HCT116 (cell line): ENCODE measurements around the gene RNU6-9. TPM values are rescaled to one million over a fixed set of nuclear protein-coding genes. Genes with fewer than 3 reads are reported as not detected.
A peak's percentile ranks its signal among the peaks of the same experiment; 100 is the strongest.

Experiments used
- ATAC-seq: fragments of 200-7000 bp; cut with Tn5 transposase; 2 replicates; pipeline ENCODE4 v1.9.1; 2020; ENCODE audit warnings: mild to moderate bottlenecking, moderate library complexity
- BruUV-seq: library from RNA; stranded (reverse); fragments of 400-500 nt; replicated peaks from 2 replicates; lab custom pipeline; 2021; lab: Mats Ljungman, UMichigan
- CTCF ChIA-PET: fragments of 300-600 bp; sonication (Branson Sonifier 250); formaldehyde crosslinking; loops from one replicate; lab custom pipeline; 2021; ENCODE audit warnings: antibody characterized with exemption; lab: Charles Lee
- POLR2A ChIA-PET: fragments of 300-600, 350-600 bp; sonication (Branson Sonifier 250); formaldehyde crosslinking; loops from one replicate; lab custom pipeline; 2021; ENCODE audit warnings: antibody characterized with exemption; lab: Charles Lee
- RAD21 ChIA-PET, 2 experiments: fragments of 300-600 bp; sonication (Branson Sonifier 250); formaldehyde crosslinking; loops; one replicate each; lab custom pipeline; 2023; ENCODE audit warnings: low total read pairs in 2 of 2; ENCODE audit not compliant: uncharacterized antibody in 2 of 2, unreplicated experiment in 2 of 2, low non-redundant PET in 1 of 2; lab: Charles Lee
- DNase-seq: peaks from one replicate; pipeline ENCODE4 v3.0.0-alpha.2; 2010; ENCODE audit warnings: low read depth, low spot score
- H2AFZ ChIP-seq: fragments of 200-600 bp; shearing (Covaris generic), sonication (generic); 2 replicates; pipeline ENCODE4 v1.6.1; 2017; ENCODE audit warnings: low read depth, mixed run types, mixed read lengths, antibody characterized with exemption, low read length; ENCODE audit not compliant: poor library complexity, severe bottlenecking
- H3K27ac ChIP-seq: 2 replicates; pipeline ENCODE4 v1.5.1; 2012; ENCODE audit warnings: low read depth, low read length
- H3K27me3 ChIP-seq: fragments of 200-600 bp; sonication (generic); 2 replicates; pipeline ENCODE4 v1.6.1; 2016; ENCODE audit warnings: mixed run types, low read length, mixed read lengths; ENCODE audit not compliant: insufficient read depth
- H3K36me3 ChIP-seq, 2 experiments: fragments of 200-500 bp in 1 of 2; fragments of 200-600 bp in 1 of 2; sonication (Bioruptor generic) in 1 of 2; sonication (generic) in 1 of 2; 2 replicates each; pipeline versions ENCODE4 v1.5.1 to v1.6.1; 2014 to 2016; ENCODE audit warnings: low read length in 2 of 2, inconsistent platforms in 1 of 2, mixed read lengths in 1 of 2, mixed run types in 1 of 2; ENCODE audit not compliant: insufficient read depth in 2 of 2, control insufficient read depth in 1 of 2
- H3K4me1 ChIP-seq, 2 experiments: fragments of 200-600 bp in 1 of 2; sonication (generic) in 1 of 2; 2 replicates each; pipeline versions ENCODE4 v1.5.1 to v1.6.1; 2012 to 2017; ENCODE audit warnings: low read length in 2 of 2, inconsistent platforms in 1 of 2, mild to moderate bottlenecking in 1 of 2, mixed read lengths in 1 of 2, mixed run types in 1 of 2, moderate library complexity in 1 of 2; ENCODE audit not compliant: insufficient read depth in 2 of 2, control insufficient read depth in 1 of 2
- H3K4me2 ChIP-seq: fragments of 200-600 bp; sonication (generic); 2 replicates; pipeline ENCODE4 v1.6.1; 2017; ENCODE audit warnings: mixed run types, low read length, mixed read lengths
- H3K4me3 ChIP-seq, 2 experiments: fragments of 200-600 bp in 1 of 2; sonication (generic) in 1 of 2; replicated peaks in 1 of 2; 2 replicates each; pipeline ENCODE4 v1.5.1; 2011 to 2016; ENCODE audit warnings: low read length in 2 of 2, control low read depth in 1 of 2, low read depth in 1 of 2, mild to moderate bottlenecking in 1 of 2, mixed read lengths in 1 of 2, mixed run types in 1 of 2
- H3K79me2 ChIP-seq: fragments of 200-600 bp; sonication (generic); 2 replicates; pipeline ENCODE4 v1.6.1; 2017; ENCODE audit warnings: mild to moderate bottlenecking, mixed run types, low read length, moderate library complexity, mixed read lengths; ENCODE audit not compliant: insufficient read depth
- H3K9ac ChIP-seq: fragments of 200-600 bp; sonication (generic); 2 replicates; pipeline ENCODE4 v1.6.1; 2016; ENCODE audit warnings: low read length, mixed read lengths
- H3K9me2 ChIP-seq: fragments of 200-600 bp; sonication (generic), shearing (Covaris generic); 2 replicates; pipeline ENCODE4 v1.6.1; 2017; ENCODE audit warnings: mixed run types, mild to moderate bottlenecking, moderate library complexity; ENCODE audit not compliant: insufficient read depth
- H3K9me3 ChIP-seq, 2 experiments: fragments of 200-500 bp in 1 of 2; fragments of 200-600 bp in 1 of 2; sonication (Bioruptor generic) in 1 of 2; sonication (generic) in 1 of 2; 2 replicates each; pipeline ENCODE4 v1.6.1; 2014 to 2017; ENCODE audit warnings: low read length in 2 of 2, mixed read lengths in 2 of 2, inconsistent platforms in 1 of 2, low read depth in 1 of 2, mild to moderate bottlenecking in 1 of 2, mixed run types in 1 of 2, moderate library complexity in 1 of 2; ENCODE audit not compliant: control insufficient read depth in 1 of 2, insufficient read depth in 1 of 2
- H4K20me1 ChIP-seq: fragments of 200-600 bp; sonication (generic), shearing (Covaris generic); 2 replicates; pipeline ENCODE4 v1.6.1; 2017; ENCODE audit warnings: mixed run types, mild to moderate bottlenecking, moderate library complexity; ENCODE audit not compliant: insufficient read depth
- EZH2 ChIP-seq: fragments of 200-600 bp; sonication (generic); IDR thresholded peaks from 2 replicates; pipeline ENCODE4 v1.6.1; 2017; ENCODE audit warnings: antibody characterized with exemption, mixed run types
- EZH2phosphoT487 ChIP-seq: fragments of 200-600 bp; IDR thresholded peaks from 2 replicates; pipeline ENCODE4 v1.6.1; 2018; ENCODE audit warnings: antibody characterized with exemption, borderline replicate concordance
- FOSL1 ChIP-seq: IDR thresholded peaks from 2 replicates; pipeline ENCODE4 v1.6.1; 2012; ENCODE audit warnings: low read depth
- SIN3A ChIP-seq: IDR thresholded peaks from 2 replicates; pipeline ENCODE4 v1.6.1; 2012; ENCODE audit warnings: low read depth
- SP1 ChIP-seq: IDR thresholded peaks from 2 replicates; pipeline ENCODE4 v1.6.1; 2012; ENCODE audit warnings: low read depth
- TCF7L2 ChIP-seq: IDR thresholded peaks from 2 replicates; pipeline ENCODE4 v1.7.0; 2011; ENCODE audit warnings: borderline replicate concordance, inconsistent platforms; ENCODE audit not compliant: insufficient read depth, insufficient read length; ENCODE audit errors: extremely low read depth
- YY1 ChIP-seq: IDR thresholded peaks from 2 replicates; pipeline ENCODE4 v1.6.1; 2011; ENCODE audit warnings: low read length, low read depth, moderate library complexity, mild to moderate bottlenecking; ENCODE audit not compliant: insufficient replicate concordance; ENCODE audit errors: extremely low read depth
- intact Hi-C: fragments of 100-400 bp; cut with micrococcal nuclease; formaldehyde crosslinking; loops from 2 replicates; pipeline ENCODE4 v1.10.0; 2022
- total RNA-seq: library from RNA; stranded (reverse); gene quantifications from one replicate; pipeline ENCODE4 v1.2.1, GENCODE V29; 2021; ENCODE audit not compliant: unreplicated experiment

The RNU6-9 gene
- total RNA-seq, 1 experiment from 2014 or later: not detected

- no TSS peak for BruUV-seq
- Histone ChIP-seq H2AFZ (no peak overlapping the region), H3K9me3 (no peaks in the 10 kb centered on the region), H3K4me2 (peak overlapping the region; percentile 47; the same call in 1 of the 2 replicates), H3K4me1 (peaks cover 28 to 42% of the 10 kb centered on the region in 2 experiments), H3K4me3 (0 out of 4 replicates have a peak overlapping the region, but pooled peaks of 1 of the 2 experiments have one; percentile 20), H3K79me2 (peaks cover 51% of the 10 kb centered on the region), H3K36me3 (no peaks in the 10 kb centered on the region), H4K20me1 (peaks cover 4% of the 10 kb centered on the region; the same call in 1 of the 2 replicates), H3K27me3 (no peaks in the 10 kb centered on the region), H3K9me2 (no peaks in the 10 kb centered on the region), H3K9ac (no peak overlapping the region), H3K27ac (peak overlapping the region; percentile 47; the same call in 1 of the 2 replicates)
- no peak for DNase-seq
- TF ChIP-seq TCF7L2 (no peak), EZH2phosphoT487 (no peak), SIN3A (no peak), YY1 (no peak), FOSL1 (no peak), EZH2 (no peak), SP1 (no peak)
- POLR2A ChIA-PET: no interaction called here
- RAD21 ChIA-PET: no interaction called here
- intact Hi-C loops: no loop called here
- ATAC-seq: no peak
- CTCF ChIA-PET: no interaction called here
These were observed 18.1 kb downstream of the RNU6-9 start for GRCh38 chr19:911197-912033.
